Rectal smooth muscle tissue (tissue), 1 donor: ENCODE data around the gene BLTP1.

Experiments used
- H3K27ac ChIP-seq: one replicate; pipeline ENCODE4 v1.7.0; 2013; ENCODE audit warnings: low read depth, low read length, inconsistent platforms
- H3K27me3 ChIP-seq: one replicate; pipeline ENCODE4 v1.7.0; 2013; ENCODE audit warnings: low read length; ENCODE audit not compliant: control insufficient read depth, insufficient read depth
- H3K36me3 ChIP-seq: one replicate; pipeline ENCODE4 v1.7.0; 2013; ENCODE audit warnings: low read length; ENCODE audit not compliant: control insufficient read depth, insufficient read depth
- H3K4me1 ChIP-seq: one replicate; pipeline ENCODE4 v1.7.0; 2013; ENCODE audit warnings: low read length; ENCODE audit not compliant: control insufficient read depth, insufficient read depth
- H3K4me3 ChIP-seq: one replicate; pipeline ENCODE4 v1.7.0; 2013; ENCODE audit warnings: low read length
- H3K9ac ChIP-seq: one replicate; pipeline ENCODE4 v1.7.0; 2013; ENCODE audit warnings: low read length

The BLTP1 gene

DNA sequence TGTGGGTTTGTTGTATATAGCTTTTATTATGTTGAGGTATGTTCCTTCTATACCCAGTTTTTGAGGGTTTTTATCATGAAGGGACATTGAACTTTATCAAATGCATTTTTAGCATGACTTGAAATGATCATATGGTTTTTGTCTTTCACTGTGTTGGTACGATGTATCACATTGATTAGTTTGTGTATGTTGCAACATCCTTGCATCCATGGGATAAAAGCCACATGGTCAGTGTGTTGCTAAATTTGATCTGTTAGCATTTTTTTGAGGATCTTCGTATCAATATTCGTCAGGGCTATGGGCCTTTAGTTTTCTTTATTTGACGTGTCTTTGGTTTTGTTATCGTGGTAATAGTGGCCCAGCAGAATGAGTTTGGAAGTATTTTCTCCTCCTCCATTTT lies 11.3 kb upstream of the BLTP1 start:
- no peak overlapping the region for H3K27ac ChIP-seq
- H3K4me3 ChIP-seq = no peak overlapping the region
- H3K36me3 ChIP-seq = no peaks in the 10 kb centered on the region
- H3K27me3 ChIP-seq = no peaks in the 10 kb centered on the region
- no peaks in the 10 kb centered on the region for H3K4me1 ChIP-seq
- H3K9ac ChIP-seq = no peak overlapping the region

DNA sequence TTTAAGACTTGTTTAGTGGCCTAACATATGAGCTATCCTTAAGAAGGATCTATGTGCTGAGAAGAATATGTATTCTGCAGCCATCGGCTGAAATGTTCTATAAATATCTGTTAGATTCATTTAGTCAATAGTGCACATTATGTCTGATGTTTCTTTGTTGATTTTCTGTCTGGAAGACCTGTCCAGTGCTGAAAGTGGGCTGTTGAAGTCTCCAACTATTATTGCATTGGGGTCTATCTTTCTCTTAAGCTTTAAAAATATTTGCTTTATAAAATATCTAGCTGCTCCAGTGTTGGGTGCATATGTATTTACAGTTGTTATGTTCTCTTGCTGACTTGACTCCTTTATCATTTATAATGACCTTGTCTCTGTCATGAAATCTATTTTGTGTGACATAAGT lies 9.4 kb upstream of the BLTP1 start:
- no peak overlapping the region for H3K27ac ChIP-seq
- no peak overlapping the region for H3K4me3 ChIP-seq
- no peak overlapping the region for H3K9ac ChIP-seq
- H3K27me3 ChIP-seq = no peaks in the 10 kb centered on the region
- H3K4me1 ChIP-seq = no peaks in the 10 kb centered on the region
- no peaks in the 10 kb centered on the region for H3K36me3 ChIP-seq

DNA sequence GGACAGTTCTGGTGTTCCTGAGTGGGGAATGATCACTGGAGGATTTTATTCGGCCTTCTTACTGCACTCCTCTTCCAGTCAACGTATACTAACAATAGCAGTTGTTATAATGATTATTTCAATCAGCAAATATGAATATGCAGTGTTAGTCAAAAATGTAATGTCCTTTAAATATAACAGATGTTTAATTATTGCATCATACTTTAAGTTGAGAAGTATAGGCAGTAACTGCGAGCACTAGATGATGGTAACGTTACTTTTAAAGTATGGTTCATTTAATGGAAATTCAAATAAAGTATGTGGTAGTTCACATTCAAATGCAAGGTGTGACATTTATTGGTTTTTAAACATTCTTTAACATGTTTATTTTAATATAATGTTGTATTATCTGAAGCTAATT lies 5.5 kb upstream of the BLTP1 start:
- H3K27me3 ChIP-seq = no peaks in the 10 kb centered on the region
- H3K9ac ChIP-seq = no peak overlapping the region
- no peaks in the 10 kb centered on the region for H3K4me1 ChIP-seq
- H3K4me3 ChIP-seq = no peak overlapping the region
- H3K36me3 ChIP-seq = no peaks in the 10 kb centered on the region
- no peak overlapping the region for H3K27ac ChIP-seq

DNA sequence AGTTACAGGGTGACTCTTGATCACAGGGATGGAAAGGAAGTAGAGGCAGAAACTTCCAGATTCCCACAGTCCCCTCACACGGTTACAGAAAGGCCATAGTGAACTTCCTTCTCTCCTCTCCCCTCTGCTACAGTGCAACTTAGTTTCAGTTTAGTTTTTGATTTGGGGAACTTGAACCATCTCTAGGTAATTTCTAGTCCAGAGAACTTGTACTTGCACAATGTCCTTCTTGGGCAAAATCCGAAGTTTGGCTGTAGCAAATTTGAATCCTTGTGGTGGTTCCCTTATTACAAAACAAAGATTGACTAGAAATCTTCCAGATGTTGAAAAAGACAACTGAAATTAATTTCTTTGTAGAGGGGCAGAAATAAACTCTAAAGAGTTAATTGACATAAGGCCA lies 1.2 kb upstream of the BLTP1 start:
- Histone ChIP-seq H3K36me3 (peaks cover 3% of the 10 kb centered on the region), H3K9ac (no peak overlapping the region), H3K4me1 (peaks cover 3% of the 10 kb centered on the region), H3K4me3 (peak overlapping the region; percentile 89), H3K27ac (no peak overlapping the region), H3K27me3 (no peaks in the 10 kb centered on the region)

DNA sequence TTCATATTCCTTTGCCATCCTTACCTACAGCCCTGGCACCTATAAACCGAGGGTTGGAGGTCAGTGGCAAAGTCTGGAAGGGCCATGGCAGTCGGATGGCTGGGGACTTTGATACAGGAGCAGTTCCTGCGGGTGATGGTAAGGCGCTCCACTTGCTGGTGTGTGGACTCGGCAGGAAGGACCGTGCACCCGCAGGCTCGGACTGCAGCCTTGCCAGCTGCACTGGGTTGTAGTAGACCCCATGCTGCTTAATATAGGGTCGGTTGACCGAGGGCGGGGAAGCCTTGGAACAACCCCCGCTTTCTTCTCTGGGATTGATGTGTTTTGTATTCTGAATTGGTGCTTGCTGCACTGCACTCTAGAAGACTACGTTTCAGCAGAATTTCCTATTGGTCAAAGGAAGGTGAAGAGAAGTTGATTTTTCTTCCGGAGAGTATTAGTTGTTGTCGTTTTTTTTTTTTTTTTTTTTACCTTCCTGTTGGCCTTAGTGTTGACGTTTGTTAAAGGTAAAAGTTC lies 638 bp downstream of the BLTP1 start:
- Histone ChIP-seq H3K4me1 (peaks cover 3% of the 10 kb centered on the region), H3K4me3 (peak overlapping the region; percentile 89), H3K27ac (peak overlapping the region; percentile 78), H3K9ac (peak overlapping the region; percentile 78), H3K27me3 (no peaks in the 10 kb centered on the region), H3K36me3 (peaks cover 3% of the 10 kb centered on the region)

DNA sequence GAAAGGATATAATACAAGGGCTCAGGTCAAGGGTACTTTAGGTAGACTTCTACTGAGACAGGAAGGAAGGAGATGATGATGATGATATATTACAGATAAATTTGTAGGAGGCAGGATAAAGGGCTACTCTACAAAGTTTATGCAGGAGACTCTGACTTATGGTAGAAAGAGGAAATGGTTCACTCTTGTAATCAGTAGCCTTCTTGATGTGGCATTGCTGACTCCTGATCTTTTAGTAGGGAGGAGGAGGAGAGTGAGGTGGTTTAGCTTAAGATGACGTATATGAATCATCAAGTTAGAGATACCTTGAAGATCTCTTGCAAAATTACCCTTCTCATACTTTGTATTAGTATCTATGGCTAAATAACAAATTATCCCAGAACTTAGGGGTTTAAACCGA lies 4.7 kb downstream of the BLTP1 start:
- peaks cover 3% of the 10 kb centered on the region for H3K36me3 ChIP-seq
- no peaks in the 10 kb centered on the region for H3K27me3 ChIP-seq
- no peak overlapping the region for H3K9ac ChIP-seq
- no peak overlapping the region for H3K27ac ChIP-seq
- no peak overlapping the region for H3K4me3 ChIP-seq
- H3K4me1 ChIP-seq = peaks cover 7% of the 10 kb centered on the region

DNA sequence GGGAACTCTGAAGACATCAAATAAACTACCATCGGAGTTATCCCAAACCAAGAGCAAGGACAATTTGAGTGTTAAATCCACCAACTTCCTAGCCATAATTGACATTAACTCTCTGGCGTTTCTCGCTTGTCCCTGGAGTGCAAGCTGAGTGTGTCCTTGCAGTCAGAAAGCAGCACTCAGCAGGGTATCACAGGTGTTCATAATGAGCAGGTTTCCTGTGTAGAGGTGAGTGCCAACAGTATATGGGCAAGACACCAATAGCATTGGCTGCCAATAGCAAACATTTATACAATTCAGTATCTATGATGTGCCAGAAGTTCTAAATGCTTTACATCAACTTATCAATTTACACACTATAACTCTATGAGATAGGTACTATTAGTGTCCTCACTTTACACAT lies 11.2 kb downstream of the BLTP1 start:
- Histone ChIP-seq H3K27ac (no peak overlapping the region), H3K27me3 (no peaks in the 10 kb centered on the region), H3K4me3 (no peak overlapping the region), H3K36me3 (no peaks in the 10 kb centered on the region), H3K4me1 (peaks cover 4% of the 10 kb centered on the region), H3K9ac (no peak overlapping the region)

DNA sequence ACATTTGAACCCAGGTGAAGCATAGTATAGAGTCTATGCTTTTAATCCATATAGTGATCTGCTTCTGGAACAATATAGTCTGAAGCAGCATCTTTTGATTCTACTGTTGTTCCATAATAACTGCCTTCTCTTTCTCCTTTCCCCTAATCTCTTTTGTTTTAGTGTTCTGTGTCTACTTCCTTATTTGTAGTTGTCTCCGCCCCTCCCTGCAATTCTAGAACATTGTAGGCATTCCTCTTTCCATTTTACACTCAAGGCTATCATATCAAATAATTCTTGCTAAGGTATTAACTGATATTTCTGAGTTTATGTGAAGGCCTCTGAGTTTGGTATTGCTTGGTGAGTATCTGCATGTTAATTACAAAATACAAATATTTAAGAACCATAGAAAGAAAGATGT lies 11.6 kb downstream of the BLTP1 start:
- no peak overlapping the region for H3K4me3 ChIP-seq
- H3K27ac ChIP-seq = no peak overlapping the region
- no peak overlapping the region for H3K9ac ChIP-seq
- H3K36me3 ChIP-seq = no peaks in the 10 kb centered on the region
- no peaks in the 10 kb centered on the region for H3K27me3 ChIP-seq
- peaks cover 4% of the 10 kb centered on the region for H3K4me1 ChIP-seq

DNA sequence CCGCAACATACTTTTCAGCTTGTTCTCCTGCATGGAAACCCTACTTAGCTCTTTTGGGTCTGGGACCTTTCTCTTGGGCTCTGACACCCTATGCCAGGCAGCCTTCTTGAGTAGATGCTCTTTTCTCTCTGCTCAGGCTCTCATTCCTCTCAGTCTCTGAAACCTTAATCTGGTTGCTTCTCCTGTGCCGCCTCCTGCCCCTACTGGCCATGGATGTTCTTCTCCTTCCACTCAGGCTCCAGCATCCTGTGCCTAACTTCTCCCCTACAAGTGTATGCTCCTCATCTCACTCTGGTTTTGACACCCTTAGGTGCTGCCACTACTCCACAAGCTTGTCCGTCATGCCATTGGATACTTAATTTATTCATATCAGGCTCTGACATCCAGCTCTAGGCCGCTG lies 15.2 kb downstream of the BLTP1 start:
- Histone ChIP-seq H3K36me3 (no peaks in the 10 kb centered on the region), H3K4me3 (no peak overlapping the region), H3K27me3 (no peaks in the 10 kb centered on the region), H3K9ac (no peak overlapping the region), H3K4me1 (no peaks in the 10 kb centered on the region), H3K27ac (no peak overlapping the region)

DNA sequence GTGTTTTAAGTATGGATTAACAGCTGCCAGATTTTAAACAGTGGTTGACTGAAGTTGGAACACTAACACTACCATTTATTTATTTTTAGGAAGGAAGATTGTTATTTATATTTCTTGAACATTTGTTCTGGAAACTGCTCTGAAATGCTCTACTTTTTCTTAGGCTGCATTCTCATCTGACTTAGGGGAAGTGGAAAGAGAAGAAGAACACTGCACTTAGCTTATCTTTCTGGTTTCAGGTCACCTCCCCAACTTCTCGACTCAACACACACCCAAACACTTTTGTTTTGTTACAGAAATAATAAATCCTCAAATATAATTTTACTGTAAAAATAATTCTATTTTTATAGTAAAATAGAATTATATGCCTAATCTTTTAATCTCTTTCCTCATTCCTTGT lies 18.6 kb downstream of the BLTP1 start:
- H3K9ac ChIP-seq = no peak overlapping the region
- H3K36me3 ChIP-seq = no peaks in the 10 kb centered on the region
- H3K27me3 ChIP-seq = no peaks in the 10 kb centered on the region
- H3K4me1 ChIP-seq = no peaks in the 10 kb centered on the region
- no peak overlapping the region for H3K27ac ChIP-seq
- H3K4me3 ChIP-seq = no peak overlapping the region

DNA sequence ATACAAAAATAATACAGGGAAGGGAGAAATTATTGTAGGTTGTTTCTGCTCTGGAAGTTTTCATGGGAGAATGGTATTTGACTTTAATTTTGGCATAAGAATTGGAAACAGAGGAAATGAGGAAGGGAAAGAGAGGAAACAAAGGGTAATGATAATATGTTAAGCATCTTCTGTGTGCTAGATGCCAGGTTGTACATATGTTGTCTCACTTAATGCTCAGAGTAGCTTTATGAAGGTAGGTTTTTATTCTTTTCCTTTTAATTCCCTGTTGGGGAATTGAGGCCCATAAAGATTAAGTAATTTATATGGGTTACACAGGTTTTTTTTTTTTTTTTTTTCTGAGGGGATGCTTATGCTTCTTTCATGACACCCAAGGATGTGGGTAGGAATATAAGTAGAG lies 19.2 kb downstream of the BLTP1 start:
- Histone ChIP-seq H3K9ac (no peak overlapping the region), H3K4me3 (no peak overlapping the region), H3K27ac (no peak overlapping the region), H3K36me3 (no peaks in the 10 kb centered on the region), H3K4me1 (no peaks in the 10 kb centered on the region), H3K27me3 (no peaks in the 10 kb centered on the region)

DNA sequence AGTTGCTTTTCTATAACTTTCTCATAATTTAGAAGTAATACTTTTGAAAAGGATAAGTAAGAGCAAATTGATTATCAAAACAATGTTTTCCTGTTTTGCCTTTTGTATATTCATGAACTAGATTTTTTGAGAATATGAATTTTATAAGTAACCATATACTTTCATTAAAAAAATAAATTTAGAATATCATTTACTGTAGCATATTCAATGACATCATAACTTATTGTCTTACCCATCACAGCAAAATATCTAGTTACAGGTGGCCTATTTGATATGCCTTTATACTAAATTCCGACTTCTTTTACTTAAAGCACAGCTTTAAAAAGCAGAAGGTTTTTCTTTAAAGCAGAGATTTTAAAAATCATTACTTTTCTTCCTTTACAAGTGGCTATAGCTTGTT lies 20.1 kb downstream of the BLTP1 start:
- Histone ChIP-seq H3K4me3 (no peak overlapping the region), H3K27ac (no peak overlapping the region), H3K36me3 (peaks cover 4% of the 10 kb centered on the region), H3K9ac (no peak overlapping the region), H3K4me1 (no peaks in the 10 kb centered on the region), H3K27me3 (no peaks in the 10 kb centered on the region)

DNA sequence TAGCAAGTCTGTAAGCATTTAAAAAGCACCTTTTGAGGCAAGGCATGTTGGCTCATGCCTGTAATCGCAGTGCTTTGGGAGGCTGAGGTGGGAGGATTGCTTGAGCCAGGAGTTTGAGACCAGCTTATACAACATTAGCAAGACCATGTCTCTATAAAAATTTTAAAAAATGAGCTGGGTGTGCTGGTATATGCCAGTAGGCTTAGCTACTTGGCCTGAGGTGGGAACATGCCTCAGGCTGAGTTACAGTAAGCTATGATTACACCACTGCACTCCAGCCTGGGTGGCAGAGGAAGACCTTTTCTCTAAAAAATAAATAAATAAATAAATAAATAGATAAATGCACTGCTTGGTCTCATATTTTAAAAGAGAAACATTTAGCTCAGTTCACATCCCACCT lies 26.8 kb downstream of the BLTP1 start:
- Histone ChIP-seq H3K27me3 (no peaks in the 10 kb centered on the region), H3K4me3 (no peak overlapping the region), H3K27ac (no peak overlapping the region), H3K4me1 (no peaks in the 10 kb centered on the region), H3K36me3 (peaks cover 13% of the 10 kb centered on the region), H3K9ac (no peak overlapping the region)
